Activated CD4-positive, alpha-beta memory T cell treated with anti-CD3 and anti-CD28 coated beads, Interleukin-2, amount 10 ng/mL, durations not matched to agents 7 days and 5 days (primary cell): ENCODE data around the gene SLC25A34. TPM values are rescaled to one million over a fixed set of nuclear protein-coding genes. Genes with fewer than 3 reads are reported as not detected.

Source experiments
- CTCF ChIA-PET: fragments of 350-600 bp; sonication (Branson Sonifier 250); formaldehyde crosslinking; loops from one replicate; lab custom pipeline; 2021; ENCODE audit warnings: antibody characterized with exemption, inconsistent platforms; lab: Charles Lee
- POLR2A ChIA-PET: fragments of 350-600 bp; sonication (Branson Sonifier 250); formaldehyde crosslinking; loops from one replicate; lab custom pipeline; 2021; ENCODE audit warnings: antibody characterized with exemption; lab: Charles Lee
- DNase-seq: peaks from one replicate; pipeline ENCODE4 v3.0.0-alpha.2; 2020
- H3K27ac Mint-ChIP-seq: one replicate; pipeline ENCODE4 v1.8.0; 2021; ENCODE audit warnings: mild to moderate bottlenecking, mixed read lengths
- H3K27me3 Mint-ChIP-seq: one replicate; pipeline ENCODE4 v1.8.0; 2021; ENCODE audit warnings: mixed read lengths
- H3K36me3 Mint-ChIP-seq: one replicate; pipeline ENCODE4 v1.8.0; 2021; ENCODE audit warnings: low read depth, mixed read lengths
- H3K4me1 Mint-ChIP-seq: one replicate; pipeline ENCODE4 v1.8.0; 2021; ENCODE audit warnings: mixed read lengths
- H3K4me3 Mint-ChIP-seq: one replicate; pipeline ENCODE4 v1.8.0; 2021; ENCODE audit warnings: mild to moderate bottlenecking, mixed read lengths
- H3K9me3 Mint-ChIP-seq: one replicate; pipeline ENCODE4 v1.8.0; 2021; ENCODE audit warnings: mixed read lengths
- total RNA-seq, 2 experiments: library from RNA; stranded (reverse); gene quantifications; one replicate each; pipeline ENCODE4 v1.2.3, GENCODE V29; 2021

The SLC25A34 gene
- total RNA-seq, 2 experiments from 2014 or later, result 1.4 to 1.9 TPM

- DNase-seq, result no peak
- peaks cover 32% of the 10 kb centered on the region for H3K36me3 Mint-ChIP-seq
- no peak overlapping the region for H3K27ac Mint-ChIP-seq
- H3K9me3 Mint-ChIP-seq, result no peaks in the 10 kb centered on the region
- ChIA-PET POLR2A (no interaction called here), CTCF (no interaction called here)
- H3K27me3 Mint-ChIP-seq, result no peaks in the 10 kb centered on the region
- H3K4me3 Mint-ChIP-seq, result no peak overlapping the region
- H3K4me1 Mint-ChIP-seq, result no peaks in the 10 kb centered on the region
These were observed 7.0 kb upstream of the SLC25A34 start for GRCh38 chr1:15728937-15729657.

GRCh38 chr1:15730423-15730822 lies 5.6 kb upstream of the SLC25A34 start:
- POLR2A ChIA-PET, result no interaction called here
- H3K9me3 Mint-ChIP-seq, result no peaks in the 10 kb centered on the region
- H3K36me3 Mint-ChIP-seq, result peaks cover 29% of the 10 kb centered on the region
- DNase-seq, result no peak
- no peak overlapping the region for H3K27ac Mint-ChIP-seq
- CTCF ChIA-PET, result no interaction called here
- H3K4me3 Mint-ChIP-seq, result no peak overlapping the region
- H3K27me3 Mint-ChIP-seq, result no peaks in the 10 kb centered on the region
- no peaks in the 10 kb centered on the region for H3K4me1 Mint-ChIP-seq

GRCh38 chr1:15730936-15731335 lies 5.1 kb upstream of the SLC25A34 start:
- H3K36me3 Mint-ChIP-seq, result peaks cover 28% of the 10 kb centered on the region

GRCh38 chr1:15731735-15732685 lies 4.0 kb upstream of the SLC25A34 start:
- POLR2A ChIA-PET, result no interaction called here
- no peaks in the 10 kb centered on the region for H3K4me1 Mint-ChIP-seq

More at GRCh38 chr1:15730936-15731335, 5.1 kb upstream of the SLC25A34 start:
- ChIA-PET CTCF (no interaction called here), POLR2A (no interaction called here)
- H3K4me3 Mint-ChIP-seq, result no peak overlapping the region
- no peak overlapping the region for H3K27ac Mint-ChIP-seq
- no peaks in the 10 kb centered on the region for H3K27me3 Mint-ChIP-seq
- no peaks in the 10 kb centered on the region for H3K9me3 Mint-ChIP-seq
- DNase-seq, result no peak
- no peaks in the 10 kb centered on the region for H3K4me1 Mint-ChIP-seq

GRCh38 chr1:15732686-15733081 lies 3.4 kb upstream of the SLC25A34 start:
- Mint-ChIP-seq H3K9me3 (no peaks in the 10 kb centered on the region), H3K27ac (no peak overlapping the region), H3K4me3 (no peak overlapping the region), H3K36me3 (peaks cover 18% of the 10 kb centered on the region), H3K4me1 (no peaks in the 10 kb centered on the region), H3K27me3 (no peaks in the 10 kb centered on the region)
- no peak for DNase-seq
- CTCF ChIA-PET, result no interaction called here
- POLR2A ChIA-PET, result no interaction called here

More at GRCh38 chr1:15731735-15732685, 4.0 kb upstream of the SLC25A34 start:
- no peak for DNase-seq
- Mint-ChIP-seq H3K9me3 (no peaks in the 10 kb centered on the region), H3K27me3 (no peaks in the 10 kb centered on the region), H3K4me3 (no peak overlapping the region), H3K27ac (no peak overlapping the region), H3K36me3 (peaks cover 20% of the 10 kb centered on the region)
- CTCF ChIA-PET, result no interaction called here

GRCh38 chr1:15733218-15733725 lies 2.8 kb upstream of the SLC25A34 start:
- no peak overlapping the region for H3K27ac Mint-ChIP-seq
- POLR2A ChIA-PET, result interaction anchor here (0.6 kb wide), 1 partner anchor 58 kb away, joined by 4 read pairs; no protein-coding TSS in a partner anchor

GRCh38 chr1:15733726-15734226 lies 2.3 kb upstream of the SLC25A34 start:
- Mint-ChIP-seq H3K27me3 (no peaks in the 10 kb centered on the region), H3K4me3 (no peak overlapping the region), H3K4me1 (no peaks in the 10 kb centered on the region), H3K36me3 (peaks cover 18% of the 10 kb centered on the region), H3K27ac (no peak overlapping the region), H3K9me3 (no peaks in the 10 kb centered on the region)
- no peak for DNase-seq
- ChIA-PET CTCF (interaction anchor here (0.6 kb wide), 1 partner anchor 153 kb away, joined by 4 read pairs; no protein-coding TSS in a partner anchor), POLR2A (interaction anchor here (0.6 kb wide), 1 partner anchor 57 kb away, joined by 4 read pairs; no protein-coding TSS in a partner anchor)

More at GRCh38 chr1:15733218-15733725, 2.8 kb upstream of the SLC25A34 start:
- Mint-ChIP-seq H3K4me1 (no peaks in the 10 kb centered on the region), H3K9me3 (no peaks in the 10 kb centered on the region), H3K36me3 (peaks cover 18% of the 10 kb centered on the region), H3K4me3 (no peak overlapping the region), H3K27me3 (no peaks in the 10 kb centered on the region)
- CTCF ChIA-PET, result interaction anchor here (0.6 kb wide), 1 partner anchor 153 kb away, joined by 4 read pairs; no protein-coding TSS in a partner anchor
- DNase-seq, result no peak

- CTCF ChIA-PET, result no interaction called here
- H3K27ac Mint-ChIP-seq, result no peak overlapping the region
These were observed 1.8 kb upstream of the SLC25A34 start for GRCh38 chr1:15734296-15734695.

GRCh38 chr1:15734901-15735300 lies 1.2 kb upstream of the SLC25A34 start:
- ChIA-PET CTCF (no interaction called here), POLR2A (no interaction called here)
- Mint-ChIP-seq H3K4me3 (no peak overlapping the region), H3K27me3 (no peaks in the 10 kb centered on the region), H3K4me1 (no peaks in the 10 kb centered on the region), H3K36me3 (peaks cover 11% of the 10 kb centered on the region), H3K27ac (no peak overlapping the region), H3K9me3 (no peaks in the 10 kb centered on the region)
- DNase-seq, result no peak

More at GRCh38 chr1:15734296-15734695, 1.8 kb upstream of the SLC25A34 start:
- Mint-ChIP-seq H3K4me3 (no peak overlapping the region), H3K9me3 (no peaks in the 10 kb centered on the region), H3K36me3 (peaks cover 14% of the 10 kb centered on the region), H3K27me3 (no peaks in the 10 kb centered on the region), H3K4me1 (no peaks in the 10 kb centered on the region)
- POLR2A ChIA-PET, result no interaction called here
- no peak for DNase-seq

GRCh38 chr1:15735304-15736037 lies 587 bp upstream of the SLC25A34 start:
- POLR2A ChIA-PET, result interaction anchor here (1.0 kb wide), 1 partner anchor 40 kb away, joined by 3 read pairs; no protein-coding TSS in a partner anchor
- Mint-ChIP-seq H3K36me3 (peaks cover 11% of the 10 kb centered on the region), H3K4me3 (no peak overlapping the region), H3K9me3 (no peaks in the 10 kb centered on the region), H3K4me1 (no peaks in the 10 kb centered on the region), H3K27me3 (no peaks in the 10 kb centered on the region), H3K27ac (no peak overlapping the region)
- no peak for DNase-seq
- CTCF ChIA-PET, result no interaction called here

- POLR2A ChIA-PET, result interaction anchor here (0.6 kb wide), 1 partner anchor 121 kb away, joined by 3 read pairs; no protein-coding TSS in a partner anchor
- H3K27ac Mint-ChIP-seq, result no peak overlapping the region
These were observed 819 bp downstream of the SLC25A34 start for GRCh38 chr1:15736892-15737261.

More at GRCh38 chr1:15736892-15737261, 819 bp downstream of the SLC25A34 start:
- no peak for DNase-seq
- Mint-ChIP-seq H3K9me3 (no peaks in the 10 kb centered on the region), H3K36me3 (peaks cover 11% of the 10 kb centered on the region), H3K4me3 (no peak overlapping the region), H3K4me1 (peaks cover 5% of the 10 kb centered on the region), H3K27me3 (no peaks in the 10 kb centered on the region)
- CTCF ChIA-PET, result interaction anchor here (1.3 kb wide), 1 partner anchor 145 kb away, joined by 3 read pairs; no protein-coding TSS in a partner anchor
